H1 (cell line): ENCODE data around the gene EDDM3A. TPM values are rescaled to one million over a fixed set of nuclear protein-coding genes. Genes with fewer than 3 reads are reported as not detected.
"Not testable (repeated sequence)": the region's sequence is repeated elsewhere in the genome, so short reads cannot be mapped to it uniquely, and the experiment has no call there.

ENCODE experiments used
- CTCF ChIA-PET: fragments of 300-600 bp; sonication (Branson Sonifier 250); formaldehyde crosslinking; loops from one replicate; lab custom pipeline; 2021; ENCODE audit not compliant: partially characterized antibody; lab: Charles Lee
- POLR2A ChIA-PET: fragments of 300-600 bp; sonication (Branson Sonifier 250); formaldehyde crosslinking; loops from one replicate; lab custom pipeline; 2021; ENCODE audit warnings: inconsistent platforms; ENCODE audit not compliant: partially characterized antibody; lab: Charles Lee
- DNase-seq, 2 experiments: peaks; one replicate each; pipeline versions ENCODE4 v3.0.0 to v3.0.0-alpha.2; 2010 to 2022; ENCODE audit warnings: low spot score in 2 of 2, low read depth in 1 of 2, mixed read lengths in 1 of 2
- FAIRE-seq: peaks from 2 replicates; lab custom pipeline; 2011; peaks lifted over from hg19 to GRCh38; lab: Jason Lieb, UNC
- H2AFZ ChIP-seq: 2 replicates; pipeline ENCODE4 v1.8.1; 2012; ENCODE audit warnings: low read length, inconsistent platforms
- H2AK5ac ChIP-seq: 2 replicates; pipeline ENCODE4 v1.6.1; 2013; ENCODE audit warnings: low read depth, low read length
- H2BK120ac ChIP-seq: replicated peaks from 2 replicates; pipeline ENCODE3; 2013; ENCODE audit warnings: low read depth, low read length, inconsistent platforms
- H2BK12ac ChIP-seq: 2 replicates; pipeline ENCODE4 v1.6.1; 2013; ENCODE audit warnings: low read depth, low read length
- H2BK15ac ChIP-seq: 2 replicates; pipeline ENCODE4 v1.6.1; 2013; ENCODE audit warnings: low read length
- H2BK20ac ChIP-seq: 2 replicates; pipeline ENCODE4 v1.6.1; 2013; ENCODE audit warnings: low read length
- H2BK5ac ChIP-seq: 2 replicates; pipeline ENCODE4 v1.6.1; 2013; ENCODE audit warnings: low read depth, low read length
- H3K14ac ChIP-seq: 2 replicates; pipeline ENCODE4 v1.6.1; 2013; ENCODE audit warnings: inconsistent platforms; ENCODE audit not compliant: insufficient read length
- H3K18ac ChIP-seq: 2 replicates; pipeline ENCODE4 v1.6.1; 2013; ENCODE audit warnings: low read length; ENCODE audit errors: extremely low read depth
- H3K23ac ChIP-seq: 2 replicates; pipeline ENCODE4 v1.6.1; 2013; ENCODE audit warnings: inconsistent platforms; ENCODE audit not compliant: insufficient read length
- H3K23me2 ChIP-seq: 2 replicates; pipeline ENCODE4 v1.6.1; 2013; ENCODE audit warnings: low read depth, low read length
- H3K27ac ChIP-seq: 2 replicates; pipeline ENCODE4 v1.6.1; 2011; ENCODE audit warnings: low read depth, low read length, inconsistent platforms
- H3K27me3 ChIP-seq, 4 experiments: replicated peaks in 1 of 4; 1 replicate in 1 of 4; 2 replicates in 3 of 4; pipeline versions ENCODE4 v1.6.1 to v1.8.1; 2011 to 2013; ENCODE audit warnings: low read length in 3 of 4, mild to moderate bottlenecking in 3 of 4, inconsistent platforms in 2 of 4, mixed read lengths in 2 of 4, moderate library complexity in 1 of 4; ENCODE audit not compliant: control insufficient read depth in 3 of 4, insufficient read depth in 3 of 4; ENCODE audit errors: extremely low read depth in 1 of 4
- H3K36me3 ChIP-seq, 4 experiments: 2 replicates each; pipeline versions ENCODE4 v1.6.1 to v1.8.1; 2011 to 2013; ENCODE audit warnings: mild to moderate bottlenecking in 4 of 4, low read length in 3 of 4, moderate library complexity in 2 of 4, control low read depth in 1 of 4, inconsistent platforms in 1 of 4; ENCODE audit not compliant: insufficient read depth in 4 of 4, control insufficient read depth in 2 of 4
- H3K4ac ChIP-seq: replicated peaks from 2 replicates; pipeline ENCODE3; 2013; ENCODE audit warnings: low read length, low read depth, mixed read lengths, inconsistent platforms; ENCODE audit not compliant: insufficient read length
- H3K4me1 ChIP-seq, 4 experiments: replicated peaks in 1 of 4; 1 replicate in 1 of 4; 2 replicates in 3 of 4; pipeline versions ENCODE4 v1.6.1 to v1.8.1; 2011 to 2013; ENCODE audit warnings: low read length in 3 of 4, inconsistent platforms in 2 of 4, mixed read lengths in 1 of 4; ENCODE audit not compliant: insufficient read depth in 4 of 4, control insufficient read depth in 3 of 4
- H3K4me2 ChIP-seq, 2 experiments: 2 replicates each; pipeline versions ENCODE4 v1.6.1 to v1.8.1; 2011 to 2013; ENCODE audit warnings: low read depth in 2 of 2, low read length in 2 of 2, control low read depth in 1 of 2, inconsistent platforms in 1 of 2, mild to moderate bottlenecking in 1 of 2; ENCODE audit not compliant: insufficient read depth in 1 of 2
- H3K4me3 ChIP-seq, 4 experiments: fragments of 200-600, 300-600 bp in 1 of 4; sonication (generic), shearing (Covaris generic), sonication (Bioruptor Twin) in 1 of 4; 2 replicates each; pipeline versions ENCODE4 v1.5.1 to v1.8.1; 2011 to 2016; ENCODE audit warnings: low read length in 4 of 4, low read depth in 3 of 4, control low read depth in 2 of 4, inconsistent platforms in 2 of 4, mild to moderate bottlenecking in 2 of 4, mixed read lengths in 1 of 4, moderate library complexity in 1 of 4; ENCODE audit not compliant: insufficient read depth in 2 of 4; ENCODE audit errors: extremely low read depth in 1 of 4
- H3K56ac ChIP-seq: replicated peaks from 2 replicates; pipeline ENCODE3; 2013; ENCODE audit warnings: low read depth, mild to moderate bottlenecking, mixed read lengths, low read length, inconsistent platforms; ENCODE audit not compliant: insufficient read length
- H3K79me1 ChIP-seq: 2 replicates; pipeline ENCODE4 v1.6.1; 2013; ENCODE audit warnings: low read depth, low read length, control low read depth
- H3K79me2 ChIP-seq, 2 experiments: 2 replicates each; pipeline versions ENCODE4 v1.6.1 to v1.8.1; 2012 to 2013; ENCODE audit warnings: low read length in 2 of 2, mild to moderate bottlenecking in 2 of 2, inconsistent platforms in 1 of 2; ENCODE audit not compliant: insufficient read depth in 2 of 2, control insufficient read depth in 1 of 2
- H3K9ac ChIP-seq, 4 experiments: replicated peaks in 1 of 4; 1 replicate in 1 of 4; 2 replicates in 3 of 4; pipeline versions ENCODE4 v1.6.1 to v1.8.1; 2011 to 2013; ENCODE audit warnings: low read depth in 3 of 4, low read length in 3 of 4, control low read depth in 2 of 4, mild to moderate bottlenecking in 2 of 4, moderate library complexity in 2 of 4, inconsistent platforms in 1 of 4; ENCODE audit errors: extremely low read depth in 1 of 4
- H3K9me3 ChIP-seq, 2 experiments: 2 replicates each; pipeline versions ENCODE4 v1.6.1 to v1.8.1; 2012 to 2013; ENCODE audit warnings: mild to moderate bottlenecking in 2 of 2, moderate library complexity in 2 of 2, control low read depth in 1 of 2, inconsistent platforms in 1 of 2, low read depth in 1 of 2, low read length in 1 of 2, mixed read lengths in 1 of 2; ENCODE audit not compliant: insufficient read depth in 2 of 2
- H4K20me1 ChIP-seq, 2 experiments: replicated peaks in 1 of 2; 2 replicates each; pipeline versions ENCODE3 to v1.8.1; 2011 to 2013; ENCODE audit warnings: inconsistent platforms in 2 of 2, low read length in 2 of 2, mild to moderate bottlenecking in 1 of 2; ENCODE audit not compliant: insufficient read depth in 2 of 2, control insufficient read depth in 1 of 2
- H4K5ac ChIP-seq: 2 replicates; pipeline ENCODE4 v1.6.1; 2013; ENCODE audit warnings: low read length, low read depth, mixed read lengths, inconsistent platforms; ENCODE audit not compliant: insufficient read length
- H4K8ac ChIP-seq: 2 replicates; pipeline ENCODE4 v1.8.0; 2013; ENCODE audit warnings: mild to moderate bottlenecking, moderate library complexity, low read length, inconsistent platforms; ENCODE audit not compliant: insufficient read depth; ENCODE audit errors: extremely low read depth
- H4K91ac ChIP-seq: replicated peaks from 2 replicates; pipeline ENCODE3; 2013; ENCODE audit warnings: low read length, mixed read lengths, inconsistent platforms; ENCODE audit not compliant: insufficient read length
- RBBP5 ChIP-seq: IDR thresholded peaks from 2 replicates; pipeline ENCODE4 v1.7.1; 2012; ENCODE audit warnings: low read depth, mild to moderate bottlenecking, inconsistent platforms, low read length, moderate library complexity, borderline replicate concordance
- WGBS, 2 experiments: shearing (Covaris generic) in 1 of 2; methylation state at CpG; one replicate each; pipeline versions ENCODE4 v1.1.6 to v1.1.7; 2013 to 2015; ENCODE audit warnings: low lambda C conversion rate in 2 of 2, mixed read lengths in 2 of 2, inconsistent platforms in 1 of 2, low coverage in 1 of 2, missing lambda C conversion rate in 1 of 2; ENCODE audit not compliant: insufficient replicate concordance in 2 of 2, insufficient coverage in 1 of 2, insufficient read length in 1 of 2; ENCODE audit errors: extremely low coverage in 1 of 2, missing lambda C conversion rate in 1 of 2; 5-methylcytosine and 5-hydroxymethylcytosine counted together
- polyA plus RNA-seq, 7 experiments: library from polyadenylated mRNA; depleted of rRNA in 3 of 7; stranded (reverse) in 5 of 7; unstranded in 2 of 7; fragments of >200 nt in 5 of 7; fragments of 200-250 nt in 2 of 7; gene quantifications; 1 replicate in 5 of 7; 2 replicates in 1 of 7; 4 replicates in 1 of 7; pipeline versions ENCODE4 v1.2.1 to v1.2.3, GENCODE V29; 2011 to 2013; ENCODE audit warnings: missing spikeins in 2 of 7, mixed read lengths in 2 of 7
- total RNA-seq: library from RNA; stranded (reverse); fragmentation: NEBNext Ultra II Directional; extraction: Animal tissue kit (Norgen Biotek cat#: 25700); gene quantifications from 2 replicates; pipeline ENCODE4 v1.2.1, GENCODE V29; 2021

Gene EDDM3A
- total and polyA plus RNA-seq, 2 of the 8 experiments (the other 6 are each of a cell fraction or from before 2014, with no cell fraction given) = 0.09 TPM; not detected in 1

GRCh38 chr14:20699931-20700330, 45.8 kb upstream of the EDDM3A start:
- ChIA-PET POLR2A (no interaction called here), CTCF (interaction anchor here (0.6 to 2.1 kb wide), 14 partner anchors 11 to 271 kb away, joined by 3 to 14 read pairs (median 4); partner anchors contain the start of gene ANG)
- no peak overlapping the region for H4K8ac ChIP-seq
- no peak overlapping the region for H3K4me2 ChIP-seq
- H3K79me1 ChIP-seq = no peaks in the 10 kb centered on the region; the same call in 1 of the 2 replicates
- H2AK5ac ChIP-seq = no peak overlapping the region
- H3K27me3 ChIP-seq = no peaks in the 10 kb centered on the region
- H3K14ac ChIP-seq = no peak overlapping the region
- no peak for DNase-seq
- H3K9me3 ChIP-seq = peaks cover 11 to 13% of the 10 kb centered on the region in 2 experiments
- no peak overlapping the region for H3K18ac ChIP-seq
- H3K23me2 ChIP-seq = no peaks in the 10 kb centered on the region
- H3K27ac ChIP-seq = no peak overlapping the region
- H3K4me1 ChIP-seq = no peaks in the 10 kb centered on the region; a peak in 1 of 7 replicates
- H3K56ac ChIP-seq = no peak overlapping the region
- FAIRE-seq = no peak
- no peaks in the 10 kb centered on the region for H3K79me2 ChIP-seq
- TF ChIP-seq RBBP5 = no peak
- H4K5ac ChIP-seq = no peak overlapping the region
- H4K91ac ChIP-seq = no peak overlapping the region
- peaks cover 0 to 7% (median 0%) of the 10 kb centered on the region in 4 experiments; a peak in 3 of 8 replicates for H3K36me3 ChIP-seq
- no peak overlapping the region for H3K9ac ChIP-seq
- no peak overlapping the region for H2BK120ac ChIP-seq
- H3K4me3 ChIP-seq = no peak overlapping the region
- H3K23ac ChIP-seq = no peak overlapping the region
- H2BK15ac ChIP-seq = no peak overlapping the region
- H2BK12ac ChIP-seq = no peak overlapping the region
- H2BK20ac ChIP-seq = no peak overlapping the region
- no peaks in the 10 kb centered on the region for H4K20me1 ChIP-seq
- H3K4ac ChIP-seq = no peak overlapping the region
- no peak overlapping the region for H2BK5ac ChIP-seq
- no peak overlapping the region for H2AFZ ChIP-seq

DNA sequence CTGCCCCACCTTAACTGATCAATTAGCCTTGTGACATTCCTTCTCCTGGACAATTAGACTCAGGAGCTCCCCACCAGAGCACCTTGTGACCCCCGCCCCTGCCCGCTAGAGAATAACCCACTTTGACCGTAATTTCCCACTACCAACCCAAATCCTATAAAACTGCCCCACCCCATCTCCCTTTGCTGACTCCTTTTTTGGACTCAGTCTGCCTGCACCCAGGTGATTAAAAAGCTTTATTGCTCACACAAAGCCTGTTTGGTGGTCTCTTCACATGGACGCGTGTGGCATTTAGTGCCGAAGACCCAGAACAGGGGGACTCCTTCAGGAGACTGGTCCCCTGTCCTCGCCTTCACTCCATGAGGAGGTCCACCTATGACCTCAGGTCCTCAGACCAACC, 44.7 kb upstream of the EDDM3A start:
- H4K20me1 ChIP-seq, H4K8ac ChIP-seq, H3K9ac ChIP-seq, H3K18ac ChIP-seq, H2AK5ac ChIP-seq, H3K27me3 ChIP-seq, H3K4me2 ChIP-seq, H2BK12ac ChIP-seq, H3K23me2 ChIP-seq, H3K14ac ChIP-seq, H4K5ac ChIP-seq, H2BK15ac ChIP-seq, H3K79me1 ChIP-seq, H3K23ac ChIP-seq, H4K91ac ChIP-seq, FAIRE-seq, H2BK20ac ChIP-seq, H3K4me3 ChIP-seq, H3K4me1 ChIP-seq, H3K56ac ChIP-seq, DNase-seq, H2AFZ ChIP-seq, H2BK120ac ChIP-seq, H3K4ac ChIP-seq, H3K79me2 ChIP-seq, POLR2A ChIA-PET, H3K27ac ChIP-seq, H2BK5ac ChIP-seq: not testable (repeated sequence)
- peaks cover 21 to 22% of the 10 kb centered on the region in 2 experiments for H3K9me3 ChIP-seq
- CTCF ChIA-PET = interaction anchor here (0.7 to 2.1 kb wide), 8 partner anchors 57 to 172 kb away, joined by 3 to 14 read pairs (median 6); no protein-coding TSS in a partner anchor
- WGBS, 2 experiments = 95% methylated on average over 7 of the region's 7 CpGs; no CpG with 5 or more reads in 1 of the 2 experiments
- peaks cover 0 to 12% (median 0%) of the 10 kb centered on the region in 4 experiments; a peak in 3 of 8 replicates for H3K36me3 ChIP-seq
